HAP-1 (cell line): ENCODE results near the gene GOLGB1.
A peak's percentile ranks its signal among the peaks of the same experiment; 100 is the strongest.
"Not testable (repeated sequence)": the region's sequence is repeated elsewhere in the genome, so short reads cannot be mapped to it uniquely, and the experiment has no call there.

Experiments used
- DNase-seq, 2 experiments: peaks; one replicate each; pipeline ENCODE4 v3.0.0-alpha.2; 2016 to 2020; ENCODE audit warnings: low spot score in 2 of 2
- H3K27me3 ChIP-seq: fragments of 250-450 bp; sonication (Bioruptor Pico); 2 replicates; pipeline ENCODE4 v1.5.1; 2020; ENCODE audit warnings: low read depth, mild to moderate bottlenecking, moderate library complexity
- H3K36me3 ChIP-seq: fragments of 250-450 bp; sonication (Bioruptor Pico); replicated peaks from 2 replicates; pipeline ENCODE4 v1.5.1; 2020; ENCODE audit warnings: mild to moderate bottlenecking
- H3K4me1 ChIP-seq: fragments of 250-450 bp; sonication (Bioruptor Pico); 2 replicates; pipeline ENCODE4 v1.5.1; 2020; ENCODE audit warnings: mild to moderate bottlenecking
- H3K4me3 ChIP-seq: fragments of 250-450 bp; sonication (Bioruptor Pico); 2 replicates; pipeline ENCODE4 v1.5.1; 2020; ENCODE audit warnings: mild to moderate bottlenecking, moderate library complexity
- H3K9me3 ChIP-seq: fragments of 250-450 bp; sonication (Bioruptor Pico); 2 replicates; pipeline ENCODE4 v1.5.1; 2020; ENCODE audit warnings: mild to moderate bottlenecking, moderate library complexity
- in situ Hi-C: fragments of 300-500 bp; cut with MboI; formaldehyde crosslinking; loops from 3 replicates; pipeline ENCODE4 v1.14.3; 2020; ENCODE audit warnings: low sequenced_read_pairs, inconsistent platforms, mixed read lengths

Gene GOLGB1

DNA sequence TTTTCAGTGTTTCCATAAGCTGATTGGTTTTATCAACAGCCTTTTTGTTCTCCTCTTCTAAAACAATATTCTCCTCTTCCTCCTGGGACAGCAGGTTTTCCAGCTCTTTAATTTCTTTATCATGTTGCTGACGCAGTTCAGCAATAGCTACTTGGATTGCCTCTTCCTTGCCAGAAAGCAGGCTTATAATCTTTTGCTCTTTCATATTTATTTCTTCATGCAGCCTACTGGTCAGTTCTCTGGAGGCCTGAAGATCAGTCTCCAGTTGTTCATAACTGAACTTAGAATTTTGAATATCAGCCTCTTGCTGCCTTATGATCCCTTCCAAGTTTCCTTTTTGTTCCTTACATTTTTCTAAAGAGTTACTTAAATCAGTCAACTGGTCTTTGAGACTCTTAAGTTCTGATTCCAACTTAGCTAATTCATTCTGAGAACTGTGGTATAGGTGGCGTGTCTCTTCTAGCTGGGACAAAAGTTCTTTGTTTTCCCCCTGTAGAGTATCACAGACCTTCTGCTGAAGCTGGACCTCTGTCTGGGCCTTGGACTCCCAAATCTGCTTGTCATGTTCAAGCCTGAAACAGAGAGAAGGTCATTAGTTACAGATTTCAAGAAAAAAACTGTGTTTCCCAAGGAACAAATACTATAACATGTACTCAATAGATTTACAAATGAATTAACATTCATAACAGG, 57.4 kb downstream of the GOLGB1 start:
- DNase-seq: no peak
- H3K9me3 ChIP-seq: no peaks in the 10 kb centered on the region
- in situ Hi-C loops: no loop called here

DNA sequence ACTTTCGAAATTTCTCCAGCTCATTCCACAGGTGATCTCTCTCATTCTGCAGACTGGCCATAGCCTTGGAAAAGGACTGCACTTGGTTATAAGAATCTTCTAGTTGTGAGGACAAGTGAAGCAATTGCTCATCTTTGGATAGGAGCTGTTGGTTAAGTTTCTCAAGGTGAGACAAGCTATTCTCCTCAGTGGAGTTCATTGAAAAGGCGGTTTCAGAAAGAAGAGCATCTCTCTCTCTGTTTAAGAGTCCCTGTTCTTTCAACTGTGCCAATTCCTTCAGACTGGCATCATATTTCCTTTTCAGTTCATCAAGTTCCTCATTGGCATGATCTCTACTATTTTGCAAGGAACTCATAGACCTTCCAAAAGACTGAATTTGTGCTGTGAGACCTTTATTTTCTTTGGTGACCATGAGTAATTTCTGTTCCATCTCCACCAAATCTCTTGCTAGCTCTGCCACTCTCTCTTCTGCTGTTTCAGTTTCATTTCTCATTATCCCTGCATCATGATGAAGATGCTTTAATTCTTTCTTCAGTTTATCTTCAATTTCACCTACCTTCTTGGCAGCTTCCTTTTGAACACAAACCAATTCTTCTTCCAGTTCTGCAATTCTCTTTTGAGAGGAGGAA, 58.6 kb downstream of the GOLGB1 start:
- no peaks in the 10 kb centered on the region for H3K4me1 ChIP-seq
- DNase-seq: no peak
- no peaks in the 10 kb centered on the region; the same call in 1 of the 2 replicates for H3K9me3 ChIP-seq
- no peak overlapping the region for H3K4me3 ChIP-seq
- in situ Hi-C loops: no loop called here
- H3K36me3 ChIP-seq: peaks cover 13% of the 10 kb centered on the region
- H3K27me3 ChIP-seq: no peaks in the 10 kb centered on the region

More for the DNA sequence above, 57.4 kb downstream of the GOLGB1 start:
- no peaks in the 10 kb centered on the region for H3K4me1 ChIP-seq
- no peak overlapping the region for H3K4me3 ChIP-seq
- H3K36me3 ChIP-seq: peaks cover 13% of the 10 kb centered on the region
- no peaks in the 10 kb centered on the region for H3K27me3 ChIP-seq

DNA sequence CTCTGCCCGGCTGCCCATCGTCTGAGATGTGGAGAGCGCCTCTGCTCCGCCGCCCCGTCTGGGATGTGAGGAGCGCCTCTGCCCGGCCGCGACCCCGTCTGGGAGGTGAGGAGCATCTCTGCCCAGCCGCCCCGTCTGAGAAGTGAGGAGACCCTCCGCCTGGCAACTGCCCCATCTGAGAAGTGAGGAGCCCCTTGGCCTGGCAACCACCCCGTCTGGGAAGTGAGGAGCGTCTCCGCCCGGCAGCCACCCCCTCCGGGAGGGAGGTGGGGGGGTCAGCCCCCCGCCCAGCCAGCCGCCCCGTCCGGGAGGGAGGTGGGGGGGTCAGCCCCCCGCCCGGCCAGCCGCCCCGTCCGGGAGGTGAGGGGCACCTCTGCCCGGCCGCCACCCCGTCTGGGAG, 60.8 kb downstream of the GOLGB1 start:
- H3K4me3 ChIP-seq, H3K27me3 ChIP-seq, in situ Hi-C loops, H3K9me3 ChIP-seq, H3K4me1 ChIP-seq, DNase-seq: not testable (repeated sequence)
- H3K36me3 ChIP-seq: peaks cover 13% of the 10 kb centered on the region

DNA sequence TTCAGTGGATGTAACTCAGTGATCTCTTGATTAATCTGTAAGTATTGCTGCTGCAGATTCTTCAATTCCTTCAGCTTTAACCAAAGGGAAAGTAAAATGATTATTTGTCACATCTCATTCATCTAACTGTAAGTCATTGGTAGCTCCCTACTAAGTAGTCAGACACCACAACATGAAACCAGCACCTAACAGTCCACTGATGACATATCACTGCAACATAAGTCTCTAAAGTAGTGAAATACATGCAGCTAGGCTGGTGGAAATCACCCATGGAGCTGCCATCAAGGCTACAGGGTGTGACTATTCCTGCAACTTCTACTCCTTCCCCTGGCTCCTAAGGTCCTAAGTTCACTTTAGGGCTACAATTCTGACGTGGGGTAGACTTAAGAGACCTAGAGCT, 67.7 kb downstream of the GOLGB1 start:
- H3K4me1 ChIP-seq: no peaks in the 10 kb centered on the region
- peaks cover 12% of the 10 kb centered on the region; the same call in 1 of the 2 replicates for H3K36me3 ChIP-seq
- no peaks in the 10 kb centered on the region; the same call in 1 of the 2 replicates for H3K9me3 ChIP-seq
- in situ Hi-C loops: no loop called here
- no peak for DNase-seq
- no peaks in the 10 kb centered on the region for H3K27me3 ChIP-seq
- no peak overlapping the region for H3K4me3 ChIP-seq

DNA sequence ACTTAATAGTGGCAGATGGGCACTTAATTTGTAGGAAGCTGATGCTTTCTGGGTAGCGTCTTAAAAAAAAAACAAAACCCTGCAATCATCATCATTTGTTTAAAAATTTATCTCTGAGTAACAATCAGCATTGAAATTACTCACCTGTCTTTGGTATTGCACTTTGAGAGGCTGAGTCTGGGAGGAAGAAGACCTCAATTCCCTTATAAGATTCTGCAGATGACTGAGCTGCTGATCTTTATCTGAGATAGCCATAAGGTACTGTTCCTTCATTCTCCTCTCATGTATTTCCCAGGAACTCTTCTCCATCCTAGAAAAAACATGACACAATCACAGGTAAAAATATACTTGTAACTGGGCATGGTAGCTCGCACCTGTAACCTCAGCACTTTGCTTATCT, 72.4 kb downstream of the GOLGB1 start:
- Histone ChIP-seq H3K4me3 (no peak overlapping the region), H3K27me3 (no peaks in the 10 kb centered on the region), H3K4me1 (no peaks in the 10 kb centered on the region), H3K9me3 (no peaks in the 10 kb centered on the region), H3K36me3 (peaks cover 36% of the 10 kb centered on the region)
- DNase-seq: no peak
- in situ Hi-C loops: no loop called here

DNA sequence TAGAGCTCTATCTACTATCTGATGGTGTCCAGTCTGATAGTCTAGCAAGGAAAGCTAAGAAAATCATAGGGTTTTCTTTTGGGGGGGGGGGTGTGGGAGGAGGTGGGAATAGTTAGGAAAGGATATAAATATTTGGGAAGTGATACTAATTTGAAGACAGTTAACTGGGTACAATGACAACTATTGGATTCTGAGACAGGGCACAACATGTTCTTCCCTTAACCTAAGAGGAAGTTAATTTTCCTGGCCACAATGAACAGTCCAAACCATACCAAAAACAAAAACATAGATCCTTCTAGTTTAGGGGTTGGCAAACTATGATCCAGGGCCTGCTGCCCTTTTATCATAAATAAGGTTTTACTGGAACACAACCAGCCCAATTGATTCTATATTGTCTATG, 78.9 kb downstream of the GOLGB1 start:
- H3K27me3 ChIP-seq: no peaks in the 10 kb centered on the region
- H3K4me3 ChIP-seq: no peak overlapping the region
- H3K4me1 ChIP-seq: no peaks in the 10 kb centered on the region
- no peaks in the 10 kb centered on the region for H3K9me3 ChIP-seq
- DNase-seq: no peak
- H3K36me3 ChIP-seq: peaks cover 43% of the 10 kb centered on the region
- in situ Hi-C loops: no loop called here

DNA sequence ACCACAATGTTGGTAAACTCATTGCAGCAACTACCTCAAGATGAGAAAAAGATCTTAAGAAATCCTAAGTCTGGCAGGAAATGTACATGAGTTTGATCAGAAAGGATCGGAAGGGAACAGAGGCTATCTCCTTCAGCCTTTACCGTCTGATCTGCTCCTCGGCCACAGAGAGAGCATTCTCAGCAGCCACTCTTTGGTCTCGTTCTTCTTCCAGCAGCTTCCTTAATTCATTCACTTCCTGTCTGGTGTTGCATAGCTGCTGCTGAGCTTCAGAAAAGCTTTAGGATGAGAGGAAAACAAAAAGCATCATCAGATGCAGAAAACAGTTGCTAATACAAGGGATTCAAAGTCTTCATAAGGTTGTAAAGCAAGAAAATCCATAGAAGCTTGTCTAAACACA, 82.2 kb downstream of the GOLGB1 start:
- Histone ChIP-seq H3K27me3 (no peaks in the 10 kb centered on the region), H3K36me3 (peaks cover 53% of the 10 kb centered on the region), H3K4me1 (no peaks in the 10 kb centered on the region), H3K9me3 (no peaks in the 10 kb centered on the region), H3K4me3 (no peak overlapping the region)
- DNase-seq: no peak
- in situ Hi-C loops: no loop called here

GRCh38 chr3:121665488-121665887, 84.1 kb downstream of the GOLGB1 start:
- Histone ChIP-seq H3K36me3 (peaks cover 45% of the 10 kb centered on the region), H3K27me3 (no peaks in the 10 kb centered on the region), H3K9me3 (no peaks in the 10 kb centered on the region), H3K4me3 (no peak overlapping the region), H3K4me1 (peaks cover 3% of the 10 kb centered on the region; the same call in 1 of the 2 replicates)
- DNase-seq: no peak
- in situ Hi-C loops: no loop called here

GRCh38 chr3:121663171-121663847, 86.2 kb downstream of the GOLGB1 start:
- Histone ChIP-seq H3K9me3 (no peaks in the 10 kb centered on the region), H3K4me3 (no peak overlapping the region), H3K27me3 (no peaks in the 10 kb centered on the region), H3K36me3 (peaks cover 45% of the 10 kb centered on the region), H3K4me1 (peaks cover 3% of the 10 kb centered on the region; the same call in 1 of the 2 replicates)
- no peak for DNase-seq
- in situ Hi-C loops: no loop called here

- no peak overlapping the region for H3K4me3 ChIP-seq
- H3K4me1 ChIP-seq: peaks cover 3% of the 10 kb centered on the region; the same call in 1 of the 2 replicates
- DNase-seq: no peak
- H3K9me3 ChIP-seq: no peaks in the 10 kb centered on the region
- H3K36me3 ChIP-seq: peaks cover 42% of the 10 kb centered on the region
- in situ Hi-C loops: no loop called here
- no peaks in the 10 kb centered on the region for H3K27me3 ChIP-seq
Measured at GRCh38 chr3:121662742-121663141, 86.8 kb downstream of the GOLGB1 start.

- no peaks in the 10 kb centered on the region for H3K27me3 ChIP-seq
- in situ Hi-C loops: no loop called here
- H3K36me3 ChIP-seq: peaks cover 28% of the 10 kb centered on the region
- no peaks in the 10 kb centered on the region for H3K9me3 ChIP-seq
- H3K4me1 ChIP-seq: peaks cover 3% of the 10 kb centered on the region; the same call in 1 of the 2 replicates
- no peak for DNase-seq
- H3K4me3 ChIP-seq: no peak overlapping the region
Measured at GRCh38 chr3:121661376-121661775, 88.2 kb downstream of the GOLGB1 start.

GRCh38 chr3:121660356-121661171, 89.0 kb downstream of the GOLGB1 start, which contains the start of gene HCLS1:
Gene HCLS1, minus strand, starts transcription at chr3:121660903. Its CDS starts 2,556 bp downstream, at chr3:121658347.
- DNase-seq: peak; percentile 24 to 42
- Histone ChIP-seq H3K27me3 (no peaks in the 10 kb centered on the region), H3K9me3 (no peaks in the 10 kb centered on the region), H3K36me3 (peaks cover 20% of the 10 kb centered on the region), H3K4me1 (peaks cover 3% of the 10 kb centered on the region; the same call in 1 of the 2 replicates), H3K4me3 (peak within 1 kb of the TSS; percentile 31)
- in situ Hi-C loops: no loop called here

DNA sequence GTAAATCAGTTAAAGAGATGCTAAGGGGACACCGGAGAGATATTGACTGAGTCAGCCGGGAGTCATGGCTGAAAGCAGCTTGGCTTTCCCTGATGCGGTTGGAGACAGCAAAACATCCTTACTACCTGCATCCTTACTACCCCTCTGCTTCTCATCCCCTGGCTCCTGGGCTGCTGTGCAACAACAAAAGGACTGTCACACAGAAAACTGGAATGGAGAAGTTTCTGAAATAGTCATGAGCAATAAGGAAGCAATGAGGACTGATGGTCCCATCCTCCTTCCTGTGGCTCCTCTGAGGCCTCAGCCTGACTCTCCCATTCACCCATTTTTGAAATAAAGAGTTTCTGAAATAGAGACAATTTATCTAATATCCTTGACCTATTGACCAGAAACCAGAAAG, 90.0 kb downstream of the GOLGB1 start:
- H3K4me3 ChIP-seq: no peak overlapping the region
- H3K4me1 ChIP-seq: peaks cover 3% of the 10 kb centered on the region; the same call in 1 of the 2 replicates
- in situ Hi-C loops: no loop called here
- H3K36me3 ChIP-seq: peaks cover 16% of the 10 kb centered on the region
- H3K27me3 ChIP-seq: no peaks in the 10 kb centered on the region
- DNase-seq: no peak
- no peaks in the 10 kb centered on the region for H3K9me3 ChIP-seq
